CD14-positive monocyte (primary cell): ENCODE measurements around the gene FOXO3. TPM values are rescaled to one million over a fixed set of nuclear protein-coding genes. Genes with fewer than 3 reads are reported as not detected.

Experiments
- DNase-seq, 3 donors: peaks; one replicate each; pipeline ENCODE4 v3.0.0-alpha.2; 2011 to 2022
- H2AFZ ChIP-seq: 2 replicates; pipeline ENCODE4 v1.6.0; 2012; ENCODE audit warnings: mild to moderate bottlenecking, low read depth, low read length, inconsistent platforms; ENCODE audit not compliant: insufficient read depth, poor library complexity, severe bottlenecking
- H3K27ac ChIP-seq, 2 donors: 1 replicate in 1 of 2; 2 replicates in 1 of 2; pipeline ENCODE4 v1.5.1; 2012 to 2013; ENCODE audit warnings: low read length in 2 of 2, control low read depth in 1 of 2, inconsistent platforms in 1 of 2, low read depth in 1 of 2, mild to moderate bottlenecking in 1 of 2
- H3K27me3 ChIP-seq, 2 donors: one replicate each; pipeline versions ENCODE4 v1.6.0 to v1.6.1; 2011 to 2013; ENCODE audit warnings: low read length in 2 of 2; ENCODE audit not compliant: control insufficient read depth in 2 of 2, insufficient read depth in 2 of 2
- H3K36me3 ChIP-seq, 2 donors: replicated peaks in 1 of 2; 1 replicate in 1 of 2; 2 replicates in 1 of 2; pipeline versions ENCODE4 v1.5.1 to v1.6.1; 2012 to 2013; ENCODE audit warnings: low read length in 2 of 2, control low read depth in 1 of 2, inconsistent platforms in 1 of 2, mild to moderate bottlenecking in 1 of 2; ENCODE audit not compliant: insufficient read depth in 2 of 2, control insufficient read depth in 1 of 2
- H3K4me1 ChIP-seq, 2 donors: 1 replicate in 1 of 2; 2 replicates in 1 of 2; pipeline versions ENCODE4 v1.5.1 to v1.6.1; 2012 to 2013; ENCODE audit warnings: low read length in 2 of 2, control low read depth in 1 of 2, inconsistent platforms in 1 of 2, mild to moderate bottlenecking in 1 of 2, moderate library complexity in 1 of 2; ENCODE audit not compliant: insufficient read depth in 2 of 2, control insufficient read depth in 1 of 2
- H3K4me2 ChIP-seq: replicated peaks from 2 replicates; pipeline ENCODE3; 2012; ENCODE audit warnings: low read length, moderate library complexity, mild to moderate bottlenecking; ENCODE audit not compliant: poor library complexity, severe bottlenecking; ENCODE audit errors: extremely low read depth
- H3K4me3 ChIP-seq, 3 experiments: fragments of 200-600 bp in 1 of 3; sonication (generic) in 1 of 3; replicated peaks in 1 of 3; 1 replicate in 2 of 3; 2 replicates in 1 of 3; pipeline ENCODE4 v1.5.1; 2011 to 2013; ENCODE audit warnings: low read length in 3 of 3, mild to moderate bottlenecking in 3 of 3, control low read depth in 2 of 3, low read depth in 2 of 3, inconsistent platforms in 1 of 3, moderate library complexity in 1 of 3
- H3K79me2 ChIP-seq: 2 replicates; pipeline ENCODE4 v1.6.0; 2012; ENCODE audit warnings: mild to moderate bottlenecking, control low read depth, inconsistent platforms, low read length, moderate library complexity; ENCODE audit not compliant: insufficient read depth
- H3K9ac ChIP-seq: 2 replicates; pipeline ENCODE4 v1.6.0; 2017; ENCODE audit warnings: low read length, mild to moderate bottlenecking; ENCODE audit not compliant: insufficient read depth, poor library complexity, severe bottlenecking
- H3K9me3 ChIP-seq, 2 donors: replicated peaks in 1 of 2; 1 replicate in 1 of 2; 2 replicates in 1 of 2; pipeline versions ENCODE4 v1.5.1 to v1.6.1; 2012 to 2013; ENCODE audit warnings: low read length in 2 of 2, control low read depth in 1 of 2; ENCODE audit not compliant: control insufficient read depth in 1 of 2, insufficient read depth in 1 of 2
- H4K20me1 ChIP-seq: 2 replicates; pipeline ENCODE4 v1.6.0; 2012; ENCODE audit warnings: mild to moderate bottlenecking, low read length, control low read depth, moderate library complexity; ENCODE audit not compliant: insufficient read depth
- H3K27ac Mint-ChIP-seq, 7 donors: one replicate each; pipeline ENCODE4 v1.8.0; 2020; ENCODE audit warnings: mild to moderate bottlenecking in 7 of 7, mixed read lengths in 7 of 7, moderate library complexity in 6 of 7, inconsistent platforms in 2 of 7
- H3K27me3 Mint-ChIP-seq, 3 donors: one replicate each; pipeline ENCODE4 v1.8.0; 2021 to 2022; ENCODE audit warnings: low read depth in 3 of 3, mild to moderate bottlenecking in 3 of 3, mixed read lengths in 3 of 3, moderate library complexity in 3 of 3, inconsistent platforms in 1 of 3
- H3K36me3 Mint-ChIP-seq, 2 donors: one replicate each; pipeline ENCODE4 v1.8.0; 2020; ENCODE audit warnings: mixed read lengths in 2 of 2, inconsistent platforms in 1 of 2, mild to moderate bottlenecking in 1 of 2
- H3K4me1 Mint-ChIP-seq: one replicate; pipeline ENCODE4 v1.8.0; 2020; ENCODE audit warnings: mild to moderate bottlenecking, mixed read lengths
- H3K4me3 Mint-ChIP-seq, 2 donors: one replicate each; pipeline ENCODE4 v1.8.0; 2020; ENCODE audit warnings: mild to moderate bottlenecking in 2 of 2, mixed read lengths in 2 of 2, moderate library complexity in 1 of 2
- H3K9me3 Mint-ChIP-seq, 7 donors: one replicate each; pipeline ENCODE4 v1.8.0; 2020 to 2022; ENCODE audit warnings: mixed read lengths in 7 of 7, mild to moderate bottlenecking in 6 of 7, moderate library complexity in 6 of 7, inconsistent platforms in 2 of 7
- WGBS: methylation state at CpG from one replicate; pipeline ENCODE4 v1.1.5; 2013; ENCODE audit warnings: missing lambda C conversion rate; ENCODE audit not compliant: insufficient coverage; 5-methylcytosine and 5-hydroxymethylcytosine counted together
- intact Hi-C, 2 donors: fragments of 100-400 bp; cut with micrococcal nuclease; formaldehyde crosslinking; loops; one replicate each; pipeline versions ENCODE4 v1.15.0 to v1.15.1; 2023
- polyA plus RNA-seq, 3 donors: library from polyadenylated mRNA; depleted of rRNA in 1 of 3; unstranded in 2 of 3; stranded (reverse) in 1 of 3; fragments of 300-500 nt in 2 of 3; fragments of >200 nt in 1 of 3; fragmentation: Illumina TruSeq in 2 of 3; gene quantifications; 1 replicate in 2 of 3; 2 replicates in 1 of 3; pipeline ENCODE4 v1.2.3, GENCODE V29; 2012 to 2021
- TF ChIP-seq, protein P1 (sequence below): fragments of 200-600 bp; IDR thresholded peaks from one replicate; pipeline ENCODE4 v1.8.0; 2022; ENCODE audit warnings: antibody characterized with exemption, mild to moderate bottlenecking

Gene FOXO3
- polyA plus RNA-seq, 3 donors: 15.4 to 23.2 (median 17.5) TPM

DNA sequence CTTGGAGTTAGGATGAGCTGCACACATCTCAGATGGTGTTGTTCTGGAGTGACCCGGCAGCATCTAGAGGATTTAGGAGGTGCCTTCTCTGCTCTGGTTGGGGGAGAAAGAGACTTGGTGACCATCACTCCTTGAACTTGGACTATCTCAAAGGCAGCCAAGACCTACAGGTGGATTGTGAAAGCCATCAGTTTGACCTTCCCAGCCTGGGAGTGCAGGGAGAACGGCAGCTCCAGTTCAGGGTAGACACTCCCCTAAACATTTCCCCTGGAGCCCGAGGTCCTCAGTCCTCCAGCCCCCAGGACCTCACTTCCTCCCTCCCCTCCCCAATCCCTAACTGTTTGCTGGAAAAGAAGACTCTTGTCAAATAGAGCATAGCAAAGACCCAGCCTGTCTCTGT is 158.8 kb downstream of the FOXO3 start:
- intact Hi-C loops: no loop called here
- no peak overlapping the region for H3K4me2 ChIP-seq
- no peaks in the 10 kb centered on the region for H3K79me2 ChIP-seq
- Mint-ChIP-seq H3K27me3 (peaks cover 4 to 7% (median 5%) of the 10 kb centered on the region in 3 donors), H3K36me3 (peaks cover 3 to 4% of the 10 kb centered on the region in 2 donors), H3K4me3 (no peak overlapping the region), H3K9me3 (peaks cover 7 to 14% (median 12%) of the 10 kb centered on the region in 7 donors), H3K27ac (no peak overlapping the region), H3K4me1 (peaks cover 9% of the 10 kb centered on the region)
- no peak overlapping the region for H2AFZ ChIP-seq
- DNase-seq: no peak
- H3K27me3 ChIP-seq: no peaks in the 10 kb centered on the region
- TF ChIP-seq, protein P1, sequence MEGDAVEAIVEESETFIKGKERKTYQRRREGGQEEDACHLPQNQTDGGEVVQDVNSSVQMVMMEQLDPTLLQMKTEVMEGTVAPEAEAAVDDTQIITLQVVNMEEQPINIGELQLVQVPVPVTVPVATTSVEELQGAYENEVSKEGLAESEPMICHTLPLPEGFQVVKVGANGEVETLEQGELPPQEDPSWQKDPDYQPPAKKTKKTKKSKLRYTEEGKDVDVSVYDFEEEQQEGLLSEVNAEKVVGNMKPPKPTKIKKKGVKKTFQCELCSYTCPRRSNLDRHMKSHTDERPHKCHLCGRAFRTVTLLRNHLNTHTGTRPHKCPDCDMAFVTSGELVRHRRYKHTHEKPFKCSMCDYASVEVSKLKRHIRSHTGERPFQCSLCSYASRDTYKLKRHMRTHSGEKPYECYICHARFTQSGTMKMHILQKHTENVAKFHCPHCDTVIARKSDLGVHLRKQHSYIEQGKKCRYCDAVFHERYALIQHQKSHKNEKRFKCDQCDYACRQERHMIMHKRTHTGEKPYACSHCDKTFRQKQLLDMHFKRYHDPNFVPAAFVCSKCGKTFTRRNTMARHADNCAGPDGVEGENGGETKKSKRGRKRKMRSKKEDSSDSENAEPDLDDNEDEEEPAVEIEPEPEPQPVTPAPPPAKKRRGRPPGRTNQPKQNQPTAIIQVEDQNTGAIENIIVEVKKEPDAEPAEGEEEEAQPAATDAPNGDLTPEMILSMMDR: no peak
- 100% methylated on average over 1 of the region's 3 CpGs for WGBS
- no peaks in the 10 kb centered on the region for H3K36me3 ChIP-seq
- H3K9me3 ChIP-seq: peaks cover 5 to 13% of the 10 kb centered on the region in 2 donors
- H4K20me1 ChIP-seq: no peaks in the 10 kb centered on the region
- H3K27ac ChIP-seq: no peak overlapping the region
- no peak overlapping the region for H3K4me3 ChIP-seq
- no peak overlapping the region for H3K9ac ChIP-seq
- no peaks in the 10 kb centered on the region for H3K4me1 ChIP-seq

DNA sequence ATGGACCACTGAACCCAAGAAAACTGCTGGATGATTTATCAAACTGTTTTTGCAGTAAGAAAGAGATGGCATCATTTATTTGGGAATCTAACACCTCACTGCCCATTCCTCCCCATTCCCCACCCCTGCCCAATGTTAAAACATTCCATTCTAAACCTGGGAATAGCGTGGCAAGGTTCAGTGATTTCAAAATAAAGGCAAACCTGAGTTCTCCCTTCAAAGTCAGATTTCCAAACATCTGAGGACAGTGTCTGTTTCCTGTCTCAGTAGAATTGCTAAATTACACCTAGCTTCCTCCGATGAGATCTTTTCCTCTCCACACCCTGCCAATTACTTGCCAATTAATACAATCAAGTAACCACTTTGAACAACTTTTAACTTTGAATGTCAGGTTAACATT is 160.1 kb downstream of the FOXO3 start:
- Mint-ChIP-seq H3K27ac (no peak overlapping the region), H3K27me3 (peaks cover 2 to 7% (median 2%) of the 10 kb centered on the region in 3 donors), H3K36me3 (peaks cover 3 to 4% of the 10 kb centered on the region in 2 donors), H3K9me3 (peaks cover 7 to 20% (median 15%) of the 10 kb centered on the region in 7 donors), H3K4me3 (no peak overlapping the region), H3K4me1 (peaks cover 6% of the 10 kb centered on the region)
- Histone ChIP-seq H2AFZ (no peak overlapping the region), H3K36me3 (no peaks in the 10 kb centered on the region), H3K27ac (no peak overlapping the region), H3K4me2 (no peak overlapping the region), H3K4me3 (no peak overlapping the region), H3K4me1 (no peaks in the 10 kb centered on the region), H3K79me2 (no peaks in the 10 kb centered on the region), H4K20me1 (no peaks in the 10 kb centered on the region), H3K9me3 (peaks cover 5 to 15% of the 10 kb centered on the region in 2 donors), H3K27me3 (no peaks in the 10 kb centered on the region), H3K9ac (no peak overlapping the region)
- no peak for DNase-seq
- 19% methylated on average over 2 of the region's 2 CpGs for WGBS
- intact Hi-C loops: no loop called here
- TF ChIP-seq, protein P1: no peak
